HUDEP-2 (cell line): ENCODE measurements around the gene GRB10.

Experiments
- DNase-seq, 76 experiments: peaks; one replicate each; lab custom pipeline; 2025; ENCODE audit not compliant: unreplicated experiment in 76 of 76; lab: John Stamatoyannopoulos, UW

Gene GRB10

DNA sequence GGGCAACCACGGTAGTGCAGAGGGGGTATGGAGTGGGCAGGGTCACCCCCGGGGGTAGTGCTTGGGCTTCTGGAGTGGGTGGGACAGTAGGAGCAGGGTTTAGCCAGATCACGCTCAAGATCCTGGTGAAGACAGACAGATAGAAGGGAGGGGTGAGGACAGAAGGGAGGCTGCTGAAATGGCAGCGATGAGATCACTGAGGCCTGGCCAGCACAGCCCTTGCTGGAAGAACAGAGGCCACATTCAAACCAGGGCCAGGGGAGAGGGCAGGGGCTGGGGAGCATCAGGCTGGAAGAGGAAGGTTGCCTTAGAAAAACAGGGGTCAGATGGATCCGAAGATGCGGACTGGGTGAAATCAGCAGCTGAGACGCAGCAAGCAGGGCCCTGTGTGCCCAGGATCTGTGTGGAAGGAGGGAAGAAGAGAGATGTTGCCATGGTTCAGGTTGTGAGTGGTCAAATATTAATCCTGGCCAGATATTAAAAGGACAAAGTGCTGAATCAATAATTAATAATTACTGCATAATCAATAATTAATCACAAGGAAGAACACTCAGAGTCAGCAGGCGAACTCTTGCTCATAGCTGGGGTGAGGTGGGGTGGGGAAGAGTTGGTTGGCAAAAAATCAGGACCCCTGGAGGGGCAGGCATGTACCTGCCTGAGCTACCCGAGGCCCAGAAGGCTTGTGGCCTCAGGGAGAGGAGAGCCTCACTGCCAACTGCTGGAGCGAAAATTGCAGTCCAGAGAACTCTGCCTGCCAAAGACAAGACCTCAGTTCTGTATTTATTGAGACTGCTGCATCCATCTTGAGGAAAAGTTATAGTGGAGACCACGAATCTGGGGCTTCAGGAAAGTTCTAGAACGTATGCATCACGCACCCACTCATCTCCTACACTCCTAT is 105.7 kb downstream of the GRB10 start:
- DNase-seq = peak in 44 of 76 experiments; percentile 3 to 61 (median 26)

DNA sequence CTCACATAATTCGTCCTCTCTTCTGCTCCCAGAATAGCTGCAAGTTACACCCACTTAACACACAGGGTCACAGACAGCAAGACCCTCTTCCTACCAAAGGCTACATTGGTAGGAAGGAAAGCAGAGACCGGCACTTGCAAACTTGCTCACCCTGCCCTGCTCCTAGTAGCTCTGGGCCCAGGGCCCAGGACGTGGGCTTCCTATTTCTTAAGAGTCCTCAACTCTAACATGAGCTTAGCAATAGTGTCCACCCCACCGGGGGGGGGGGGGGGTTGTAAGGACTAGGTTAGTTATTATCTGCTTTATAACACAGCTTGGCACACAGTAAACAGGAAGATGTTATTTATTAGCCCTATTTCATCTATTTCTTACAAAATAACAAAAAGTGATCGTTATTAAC is 106.6 kb downstream of the GRB10 start:
- no peak for DNase-seq

DNA sequence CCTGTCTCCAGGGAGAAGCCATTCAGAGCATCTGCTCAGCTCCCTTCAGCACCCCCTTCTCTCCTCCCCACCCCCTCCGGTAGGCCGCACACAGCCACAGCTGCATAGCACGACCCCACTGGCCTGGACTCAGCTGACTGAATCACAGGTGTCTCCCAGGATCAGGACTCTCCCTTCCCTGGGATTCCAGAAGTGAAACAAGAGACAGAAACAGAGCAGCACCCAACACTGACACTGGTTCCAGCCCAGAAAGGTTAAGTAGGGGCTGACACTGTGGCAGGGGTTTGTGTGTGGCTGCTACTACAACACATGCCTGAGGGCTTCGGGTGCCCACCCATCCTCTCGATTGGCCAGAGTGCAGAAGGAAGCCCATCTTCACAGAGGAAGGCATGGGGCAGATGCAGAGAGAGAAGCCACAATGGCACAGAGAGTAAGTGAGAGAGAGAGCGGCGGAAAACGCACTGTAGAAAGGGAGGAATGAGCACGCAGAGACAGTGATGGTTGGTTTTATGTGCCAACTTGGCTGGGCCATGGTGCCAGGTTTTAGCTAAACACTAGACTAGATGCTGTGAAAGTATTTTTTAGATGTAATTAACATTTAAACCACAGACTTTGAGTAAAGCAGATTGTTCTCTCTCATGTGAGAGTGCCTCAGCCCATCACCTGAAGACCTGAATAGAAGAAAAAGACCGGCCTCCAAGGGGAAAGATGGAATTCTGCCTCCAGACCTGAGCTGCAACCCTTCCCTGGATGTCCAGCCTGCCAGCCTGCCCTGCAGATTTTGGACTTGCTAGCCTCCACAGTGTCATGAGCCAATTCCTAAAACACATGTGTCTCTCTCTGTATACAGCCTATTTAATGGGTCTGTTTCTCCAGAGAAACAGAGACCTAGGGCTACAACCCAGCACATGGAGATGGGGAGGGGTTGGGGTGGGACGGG is 107.5 kb downstream of the GRB10 start:
- no peak for DNase-seq

DNA sequence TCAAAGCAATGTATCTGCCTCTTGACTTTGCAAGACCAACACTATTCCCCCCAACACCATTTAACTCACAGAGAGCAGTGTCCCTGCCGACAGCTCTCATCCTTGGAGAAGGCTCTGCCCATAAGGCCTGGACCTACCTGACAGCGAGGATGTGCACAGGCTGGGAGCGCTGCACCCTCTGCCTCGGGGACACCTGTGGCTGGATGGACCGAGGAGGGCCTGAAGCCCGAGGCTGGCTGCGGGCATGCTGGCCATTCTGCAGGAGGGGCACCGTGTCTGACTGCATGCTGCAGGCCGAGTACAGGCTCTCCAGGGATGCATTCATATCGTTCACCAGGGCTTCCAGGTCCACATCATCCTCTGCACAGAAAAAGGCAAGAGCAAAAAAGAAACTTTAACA is 108.4 kb downstream of the GRB10 start:
- no peak for DNase-seq

DNA sequence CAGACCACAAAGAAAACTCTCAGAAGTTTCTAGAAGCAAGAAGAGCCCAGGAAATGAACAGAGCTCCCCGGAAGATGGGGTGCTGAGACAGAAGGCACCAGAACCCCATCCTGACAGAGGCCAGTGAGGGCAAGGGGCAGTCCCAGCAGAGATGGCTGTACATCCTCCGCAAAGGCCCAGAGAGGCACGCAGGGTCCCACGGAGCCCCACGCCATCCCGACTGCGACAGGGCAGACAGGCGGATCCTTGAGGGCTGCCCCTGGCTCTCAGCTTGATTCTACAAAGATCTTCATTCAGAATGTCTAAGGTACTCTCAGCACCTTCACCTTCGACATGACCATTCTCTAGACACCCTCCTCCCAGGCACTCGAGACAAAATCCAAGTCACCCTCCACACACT is 109.6 kb downstream of the GRB10 start:
- DNase-seq = no peak

DNA sequence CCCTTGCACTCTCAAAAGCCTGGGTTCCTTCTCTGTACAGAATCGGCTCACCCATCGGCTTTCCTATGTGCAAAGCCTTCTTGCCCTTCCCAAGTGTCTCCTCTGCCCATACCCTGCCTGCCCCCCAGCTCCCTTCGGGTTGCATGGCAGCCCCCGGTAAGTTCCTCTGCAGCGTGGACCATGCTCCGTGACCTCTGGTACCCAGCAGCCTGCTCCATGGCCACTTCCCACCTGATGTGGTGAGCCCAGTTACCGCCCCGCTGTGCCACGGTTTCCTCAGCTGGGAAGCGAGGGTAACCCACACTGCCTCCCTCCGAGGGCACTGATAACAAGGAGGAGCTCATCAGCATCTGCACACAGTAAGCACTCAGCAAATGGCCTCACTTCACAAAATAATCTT is 110.7 kb downstream of the GRB10 start:
- DNase-seq = no peak

DNA sequence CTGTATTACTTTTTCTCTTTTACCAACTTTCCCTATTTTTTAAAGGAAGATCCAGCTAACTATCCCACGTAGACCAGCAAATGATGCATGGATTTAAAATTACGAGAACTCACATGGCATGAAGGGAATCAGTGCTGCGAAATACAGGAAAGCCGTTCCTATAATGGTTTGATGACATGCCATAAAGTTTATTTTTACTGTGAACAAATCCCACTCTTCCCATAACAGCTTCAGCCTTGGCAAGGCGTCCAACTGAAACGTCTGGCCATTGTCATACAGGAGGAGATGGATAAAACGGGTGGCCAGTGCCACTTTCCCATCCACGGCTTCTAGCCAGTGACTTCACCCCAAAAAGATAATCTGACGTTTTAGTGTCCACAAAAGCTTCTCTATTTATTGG is 111.3 kb downstream of the GRB10 start:
- DNase-seq = no peak

DNA sequence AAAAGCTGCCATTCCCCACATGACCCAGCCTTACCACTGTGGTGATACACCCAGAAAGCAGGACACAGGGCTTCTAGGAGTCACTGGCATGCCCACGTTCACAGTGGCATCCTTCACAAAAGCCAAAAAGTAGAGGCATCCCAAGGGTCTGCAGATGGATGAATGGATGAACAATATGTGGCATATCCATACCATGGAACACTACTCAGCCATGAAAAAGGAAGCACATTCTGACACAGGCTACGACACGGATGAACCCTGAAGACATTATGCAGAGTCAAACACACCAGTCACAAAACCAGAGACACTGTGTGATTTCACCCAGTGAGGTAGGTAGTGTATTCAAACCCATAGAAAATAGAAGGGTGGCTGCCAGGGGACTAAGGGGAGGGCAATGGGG is 112.8 kb downstream of the GRB10 start:
- no peak for DNase-seq

DNA sequence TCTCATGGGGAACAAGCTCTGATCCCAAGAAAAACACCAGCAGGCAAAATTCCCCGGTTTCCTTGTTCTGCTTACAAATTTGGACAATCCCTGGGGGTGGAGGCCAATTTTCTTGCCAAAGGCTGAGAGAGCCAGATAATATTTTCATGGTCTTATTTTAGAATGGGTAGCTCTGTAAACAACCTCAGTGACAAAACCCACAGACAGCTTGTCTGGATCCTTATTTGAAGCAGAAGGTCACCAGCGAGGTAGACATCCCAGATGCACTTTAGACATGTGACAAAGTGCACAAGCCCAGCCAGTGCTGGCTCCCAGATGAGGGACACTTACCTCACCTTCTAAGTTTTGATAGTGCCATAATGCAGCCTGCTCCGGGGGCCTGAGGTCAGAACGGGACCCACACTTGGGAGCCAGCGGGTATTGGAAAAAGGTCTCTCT is 114.9 kb downstream of the GRB10 start:
- DNase-seq = no peak

DNA sequence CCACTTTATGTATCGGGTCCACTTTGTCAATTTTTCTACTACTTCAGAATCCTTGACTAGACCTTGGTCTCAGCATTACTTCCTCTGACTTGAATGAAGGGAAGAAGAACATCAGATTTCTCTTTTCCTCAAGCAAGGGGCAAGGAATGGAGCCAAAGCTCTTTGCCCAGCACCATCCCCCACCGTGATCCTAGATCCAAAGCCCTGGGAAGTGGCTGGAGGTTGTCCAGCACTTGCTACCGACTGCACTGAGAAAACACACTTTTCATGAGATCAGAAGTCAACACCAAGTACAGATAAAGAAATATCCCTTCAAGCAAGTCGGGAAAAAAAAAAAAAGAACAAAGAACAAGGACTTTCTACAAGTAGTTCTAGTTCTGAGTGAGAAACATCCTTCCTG is 115.4 kb downstream of the GRB10 start:
- no peak for DNase-seq

DNA sequence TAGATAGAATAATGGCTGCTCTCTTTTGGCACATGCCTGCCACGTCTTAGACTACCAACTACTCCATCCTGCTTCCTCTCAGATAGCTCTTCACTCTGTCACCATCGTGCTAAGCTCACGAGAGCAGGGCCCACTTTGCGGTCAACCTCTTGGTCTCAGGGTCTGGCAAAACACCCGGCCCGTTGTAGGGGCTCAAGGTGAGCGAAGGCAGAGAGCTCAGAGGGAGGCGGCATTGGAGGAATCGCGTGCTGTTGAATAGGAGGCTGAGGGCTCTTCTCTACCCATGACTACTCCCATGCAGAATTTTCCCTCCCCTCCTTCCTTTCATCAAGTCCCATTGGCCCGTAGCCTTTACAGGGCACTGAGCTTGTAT is 116.6 kb downstream of the GRB10 start:
- DNase-seq = no peak

DNA sequence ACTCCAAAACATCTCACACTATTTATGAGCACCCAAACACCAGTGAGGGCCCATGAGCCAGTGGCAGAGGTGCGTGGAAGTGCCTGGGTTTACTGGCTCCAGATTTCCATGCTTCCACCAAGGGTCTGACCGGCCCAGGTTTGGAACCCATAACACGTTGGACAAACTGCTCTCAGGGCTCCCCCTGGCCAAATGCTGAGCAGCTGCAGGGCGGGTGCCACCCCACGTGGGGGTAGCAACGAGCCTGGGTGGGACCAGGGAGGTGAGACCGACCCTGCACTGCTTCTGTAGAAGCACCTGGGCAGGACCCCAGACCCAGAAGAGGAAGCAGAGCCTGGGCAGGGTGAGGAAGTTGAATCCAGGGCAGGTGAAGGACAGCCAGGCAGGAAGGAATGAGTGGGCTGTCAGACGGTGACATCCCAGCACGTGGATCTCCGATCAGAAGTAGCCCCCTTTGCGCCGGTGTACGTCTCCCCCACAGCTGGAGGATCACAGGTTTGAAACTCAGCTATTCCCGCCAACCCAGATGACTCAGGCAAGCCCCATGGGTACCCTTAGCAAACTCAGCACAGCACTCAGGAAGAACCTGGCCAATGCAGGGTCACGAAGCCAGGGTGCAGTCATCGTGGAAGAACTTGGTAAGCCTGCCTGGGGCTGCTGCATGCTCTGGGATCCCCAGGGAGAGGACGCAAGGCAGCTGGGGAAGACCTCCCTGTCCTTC is 117.1 kb downstream of the GRB10 start:
- DNase-seq = no peak

DNA sequence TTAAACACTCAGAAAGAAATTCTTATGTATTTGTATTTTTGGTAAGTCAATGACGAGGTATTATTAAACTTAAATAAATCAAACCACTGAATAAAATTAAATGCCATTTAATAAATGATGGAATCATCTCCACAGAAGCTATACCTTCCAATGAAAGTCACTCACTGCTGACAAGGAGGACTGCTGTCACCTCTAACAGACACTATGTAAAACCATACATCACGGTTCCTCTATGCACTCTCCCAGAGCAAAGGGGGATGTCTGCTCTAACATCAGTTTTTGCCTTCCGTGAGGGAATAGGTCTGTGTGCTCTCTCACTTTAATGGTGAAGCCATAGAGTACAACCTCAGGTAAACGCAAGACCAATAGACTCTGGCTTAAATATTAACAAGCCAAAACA is 117.8 kb downstream of the GRB10 start:
- no peak for DNase-seq

DNA sequence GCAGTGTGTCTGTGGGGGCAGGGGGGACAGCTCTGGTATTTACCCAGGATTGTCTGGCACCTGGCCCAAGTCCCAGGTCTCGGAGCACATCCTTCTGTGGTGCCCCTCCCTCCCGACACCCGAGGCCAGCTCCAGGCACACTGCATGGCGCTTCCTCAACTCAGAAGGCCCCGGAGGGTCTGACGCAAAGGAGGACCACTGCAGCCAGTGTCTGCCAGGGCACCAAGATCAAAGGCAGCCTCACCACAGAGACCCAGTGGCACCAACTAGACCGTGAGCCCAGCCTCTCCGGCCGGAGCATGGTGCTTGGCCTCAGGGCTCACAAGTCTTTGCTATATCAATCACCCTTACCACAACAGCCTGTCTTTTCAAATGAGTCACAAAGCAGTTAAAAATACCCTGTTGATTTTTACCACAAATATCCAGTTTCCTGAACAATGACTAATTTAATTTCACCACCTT is 118.2 kb downstream of the GRB10 start:
- no peak for DNase-seq

DNA sequence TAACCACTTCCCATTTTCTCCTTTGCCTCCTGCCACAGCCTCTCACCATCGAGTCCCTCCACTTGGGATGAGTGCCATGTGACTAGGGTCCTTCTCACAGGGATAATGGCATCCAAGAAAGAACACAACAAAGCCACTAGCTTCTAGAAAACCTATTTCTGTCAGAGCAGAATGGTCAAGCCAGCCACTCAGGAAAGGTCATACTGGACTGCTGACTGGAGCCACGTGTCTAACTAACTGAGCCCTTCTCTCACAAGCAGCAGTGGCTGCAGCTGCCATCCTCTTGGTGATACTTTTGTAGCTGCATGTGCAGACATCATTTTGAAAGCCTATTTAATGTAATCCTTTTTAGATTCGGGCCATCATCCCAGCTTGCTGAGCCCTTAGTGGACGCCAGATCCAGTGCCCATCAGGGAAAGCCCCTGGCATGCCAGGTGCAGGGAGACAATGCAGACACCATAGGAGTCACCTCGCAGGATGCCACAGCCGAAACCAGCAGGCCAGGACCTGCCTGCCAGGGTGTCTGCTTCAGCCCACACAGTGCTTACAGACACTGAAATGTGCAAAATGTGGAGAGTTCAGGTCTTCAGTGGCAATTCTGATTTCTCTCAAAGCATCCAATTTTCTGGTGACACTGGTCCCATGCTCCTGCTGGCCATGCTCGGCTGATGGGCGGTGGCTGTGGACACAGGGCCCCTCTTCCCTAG is 119.1 kb downstream of the GRB10 start:
- DNase-seq = no peak

DNA sequence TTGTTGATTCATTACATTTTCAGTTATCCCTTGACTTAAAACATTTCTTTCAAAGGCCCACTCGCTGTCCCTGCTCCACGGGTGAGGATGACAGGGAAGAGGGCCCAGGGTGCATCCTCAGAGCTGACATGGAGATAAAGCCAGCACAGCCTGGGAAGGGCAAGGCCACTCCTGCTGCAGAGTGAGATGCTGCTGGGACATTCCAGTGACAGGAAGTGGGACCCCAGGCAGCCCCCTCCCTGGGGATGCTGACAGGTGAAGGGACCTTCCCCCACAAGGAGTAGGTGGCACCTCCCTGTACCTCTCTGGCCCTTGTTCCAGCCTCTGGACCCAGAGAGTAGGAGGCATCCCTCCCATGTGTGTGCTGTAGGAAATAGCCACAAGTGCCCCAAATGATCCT is 119.7 kb downstream of the GRB10 start:
- DNase-seq = no peak

DNA sequence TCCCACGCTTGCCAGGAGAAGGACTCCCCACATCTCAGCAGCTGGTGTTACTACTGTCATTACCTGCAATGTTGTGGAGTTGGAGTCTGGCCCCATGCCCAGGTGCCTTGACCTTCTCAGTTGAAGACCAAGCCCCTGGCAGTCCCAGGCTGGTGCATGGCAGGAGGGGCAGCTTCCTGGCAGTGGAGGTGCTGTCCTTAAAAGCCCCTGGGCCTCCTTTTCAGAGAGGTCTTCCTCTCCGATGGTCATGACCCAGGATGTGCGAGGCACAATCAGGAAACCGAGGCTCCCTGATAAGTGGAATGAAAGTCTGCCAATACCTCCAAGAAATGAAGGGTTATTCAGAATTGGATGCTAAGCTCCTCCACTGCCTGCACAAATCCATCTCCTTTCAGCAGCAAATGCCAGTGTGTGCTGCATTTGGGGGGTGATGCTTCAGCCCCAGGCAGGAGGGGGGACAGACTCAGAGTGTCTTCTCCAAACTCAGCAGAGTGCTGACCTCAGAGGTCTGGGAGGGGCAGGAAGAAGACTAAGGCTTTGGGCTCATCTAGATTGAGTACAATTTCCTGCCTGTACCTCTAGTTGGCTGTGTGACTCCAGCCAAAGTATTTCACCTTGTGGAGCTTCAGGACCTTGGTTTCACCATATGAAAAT is 120.5 kb downstream of the GRB10 start:
- DNase-seq = no peak

DNA sequence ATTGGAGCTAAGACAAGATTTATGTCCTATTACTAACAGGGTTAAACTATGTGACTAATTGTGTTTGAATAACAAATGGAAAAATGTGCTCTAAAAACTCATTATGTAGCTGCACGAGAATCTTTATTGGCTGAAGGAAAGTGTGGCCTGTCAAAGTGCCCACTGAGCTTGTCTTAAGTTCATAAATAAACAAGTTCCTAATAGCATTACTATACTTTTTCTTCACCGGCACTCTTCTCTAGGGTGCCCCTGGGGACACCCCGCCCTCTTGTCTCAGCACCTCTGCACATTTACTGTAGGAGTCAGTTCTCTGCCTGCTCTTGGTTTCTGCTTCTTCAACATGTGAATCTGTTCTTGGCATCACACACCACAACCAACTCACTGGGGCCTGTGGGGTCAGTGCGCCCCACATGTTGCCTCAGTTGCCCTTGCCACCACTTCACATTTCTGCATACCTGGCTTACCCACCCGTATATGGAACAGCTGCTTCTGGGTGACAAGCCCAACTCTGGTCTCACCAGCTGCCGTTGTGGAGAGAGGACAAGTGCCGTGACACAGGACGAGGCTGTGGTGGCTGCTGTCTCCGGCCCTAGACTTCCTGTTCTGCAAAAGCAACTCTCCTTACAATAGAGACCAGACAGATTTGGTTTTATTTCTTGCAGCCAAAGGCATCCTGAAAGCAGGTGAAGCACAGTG is 121.2 kb downstream of the GRB10 start:
- no peak for DNase-seq

DNA sequence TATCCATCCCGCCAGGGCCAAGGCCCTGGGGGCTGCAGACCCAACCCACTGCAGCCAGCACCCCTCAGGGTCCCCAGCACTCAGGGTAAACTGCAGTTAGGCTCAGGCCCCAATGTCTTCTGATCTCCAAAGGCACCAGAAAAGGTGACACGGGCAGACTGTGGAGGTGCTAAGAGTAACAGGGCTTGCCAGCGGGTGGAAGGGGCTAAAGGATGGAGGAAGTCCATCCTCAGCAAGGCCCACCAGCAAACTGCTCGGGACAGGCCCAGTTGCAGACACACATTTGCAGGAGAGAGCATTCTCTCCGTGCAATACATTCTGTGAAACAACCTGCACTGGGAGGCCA is 121.9 kb downstream of the GRB10 start:
- DNase-seq = no peak
